ENCODE results near the gene RNF14. TPM values are rescaled to one million over a fixed set of nuclear protein-coding genes. Genes with fewer than 3 reads are reported as not detected.

The RNF14 gene
- total and polyA plus RNA-seq, 2 experiments from 2014 or later: 48.2 to 53.0 TPM

- Histone ChIP-seq H3K4me3 (no peak overlapping the region), H3K9me2 (replicated peaks; ENCODE audit: insufficient read depth) (no peaks in the 10 kb centered on the region), H3K9me3 (ENCODE audit: low read depth) (no peaks in the 10 kb centered on the region), H3K79me2 (no peaks in the 10 kb centered on the region), H3K27ac (no peak overlapping the region), H4K20me1 (ENCODE audit: insufficient read depth, poor library complexity, severe bottlenecking) (no peaks in the 10 kb centered on the region), H3K4me1 (ENCODE audit: insufficient read depth) (no peaks in the 10 kb centered on the region), H3K36me3 (replicated peaks; ENCODE audit: insufficient read depth, low read depth) (no peaks in the 10 kb centered on the region), H3K27me3 (no peaks in the 10 kb centered on the region), H2AFZ (no peak overlapping the region), H3K4me2 (no peak overlapping the region)
- TF ChIP-seq EZH2 (IDR thresholded peaks at IDR 0.05; ENCODE audit: borderline replicate concordance) (no peak), CTCF (IDR thresholded peaks at IDR 0.05; ENCODE audit: poor library complexity) (no peak), EZH2phosphoT487 (IDR thresholded peaks at IDR 0.05; ENCODE audit: low read depth, severe bottlenecking, unreplicated experiment) (no peak)
- no peak for DNase-seq (ENCODE audit: low spot score)
- WGBS (ENCODE audit: low lambda C conversion rate, missing lambda C conversion rate): 85% methylated on average over 2 of the region's 2 CpGs
These were observed 19.4 kb upstream of the RNF14 start for GRCh38 chr5:141949511-141949910.

DNA sequence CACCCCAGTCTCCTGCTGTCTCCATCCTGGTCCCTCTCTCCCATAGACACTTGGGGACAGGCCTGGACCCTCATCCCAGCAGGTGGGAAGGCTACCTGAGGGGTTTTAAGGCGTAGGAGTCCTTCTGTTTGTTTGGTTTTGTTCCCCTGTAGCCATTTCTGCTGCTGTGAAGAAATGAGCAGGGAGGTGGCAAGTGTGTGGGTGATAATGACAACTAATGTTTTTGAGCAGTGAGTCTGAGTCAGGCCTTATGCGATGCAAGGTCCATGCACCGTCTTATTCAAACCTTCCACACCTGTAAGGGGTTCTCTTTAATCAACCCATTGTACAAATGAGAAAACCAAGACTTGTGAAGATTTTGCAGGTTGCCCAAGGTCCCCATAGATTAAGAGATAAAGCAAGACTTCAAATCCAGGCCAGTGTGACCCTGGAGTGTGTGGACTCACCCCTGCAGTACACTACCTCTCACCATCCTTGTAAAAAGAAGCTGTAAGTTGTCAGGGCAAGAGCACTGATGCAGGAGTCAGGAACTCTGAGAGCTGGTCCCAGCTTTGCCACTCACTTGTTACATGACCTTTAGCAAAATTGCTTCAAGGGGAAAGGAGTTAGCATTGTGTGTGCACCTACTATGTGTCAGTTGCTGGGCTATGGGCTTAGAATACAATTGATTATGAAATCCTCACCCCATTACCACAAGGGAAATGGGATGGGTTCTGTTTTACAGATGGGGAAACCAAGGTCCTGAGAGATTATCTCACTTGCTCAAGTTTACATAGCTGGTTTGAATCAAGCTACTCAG lies 18.5 kb upstream of the RNF14 start:
- Histone ChIP-seq H3K27ac (no peak overlapping the region), H3K4me3 (no peak overlapping the region), H3K36me3 (replicated peaks; ENCODE audit: insufficient read depth, low read depth) (no peaks in the 10 kb centered on the region), H3K79me2 (no peaks in the 10 kb centered on the region), H3K9me2 (replicated peaks; ENCODE audit: insufficient read depth) (no peaks in the 10 kb centered on the region), H4K20me1 (ENCODE audit: insufficient read depth, poor library complexity, severe bottlenecking) (no peaks in the 10 kb centered on the region), H3K4me1 (ENCODE audit: insufficient read depth) (no peaks in the 10 kb centered on the region), H3K9me3 (ENCODE audit: low read depth) (no peaks in the 10 kb centered on the region), H2AFZ (no peak overlapping the region), H3K27me3 (no peaks in the 10 kb centered on the region), H3K4me2 (no peak overlapping the region)
- no peak for DNase-seq (ENCODE audit: low spot score)
- 91% methylated on average over 3 of the region's 3 CpGs for WGBS (ENCODE audit: low lambda C conversion rate, missing lambda C conversion rate)
- no peak for TF ChIP-seq EZH2phosphoT487 (IDR thresholded peaks at IDR 0.05; ENCODE audit: low read depth, severe bottlenecking, unreplicated experiment)
- TF ChIP-seq CTCF (IDR thresholded peaks at IDR 0.05; ENCODE audit: poor library complexity): no peak
- no peak for TF ChIP-seq EZH2 (IDR thresholded peaks at IDR 0.05; ENCODE audit: borderline replicate concordance)

DNA sequence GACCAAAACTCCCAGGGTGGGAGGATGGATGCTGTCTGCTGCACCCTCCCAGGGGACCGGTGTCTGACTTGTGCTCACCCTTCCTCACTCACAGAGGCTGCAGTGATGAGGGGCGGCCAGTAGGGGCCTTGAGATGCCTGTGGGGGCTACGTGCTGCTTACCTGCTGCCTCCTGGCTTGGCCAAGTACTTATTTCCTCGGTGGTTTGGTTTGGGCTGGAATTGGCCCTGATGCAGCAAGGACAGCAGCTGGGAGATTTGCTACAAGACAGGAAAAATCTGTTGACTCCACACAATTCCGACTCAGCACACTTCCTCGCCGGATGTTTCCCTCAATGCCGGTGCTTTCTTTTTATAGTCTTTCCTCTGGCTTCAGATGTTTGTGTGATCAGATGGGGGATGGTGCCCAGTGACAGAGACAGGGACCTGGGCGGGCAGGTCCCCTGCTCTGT lies 17.5 kb upstream of the RNF14 start:
- Histone ChIP-seq H3K9me2 (replicated peaks; ENCODE audit: insufficient read depth) (no peaks in the 10 kb centered on the region), H3K27me3 (no peaks in the 10 kb centered on the region), H3K4me2 (no peak overlapping the region), H3K4me3 (no peak overlapping the region), H4K20me1 (ENCODE audit: insufficient read depth, poor library complexity, severe bottlenecking) (no peaks in the 10 kb centered on the region), H3K4me1 (ENCODE audit: insufficient read depth) (no peaks in the 10 kb centered on the region), H2AFZ (no peak overlapping the region), H3K9me3 (ENCODE audit: low read depth) (no peaks in the 10 kb centered on the region), H3K27ac (no peak overlapping the region), H3K36me3 (replicated peaks; ENCODE audit: insufficient read depth, low read depth) (no peaks in the 10 kb centered on the region), H3K79me2 (no peaks in the 10 kb centered on the region)
- TF ChIP-seq EZH2 (IDR thresholded peaks at IDR 0.05; ENCODE audit: borderline replicate concordance): no peak
- TF ChIP-seq EZH2phosphoT487 (IDR thresholded peaks at IDR 0.05; ENCODE audit: low read depth, severe bottlenecking, unreplicated experiment): no peak
- TF ChIP-seq CTCF (IDR thresholded peaks at IDR 0.05; ENCODE audit: poor library complexity): peak; percentile 17
- DNase-seq (ENCODE audit: low spot score): no peak
- 33% methylated on average over 9 of the region's 9 CpGs for WGBS (ENCODE audit: low lambda C conversion rate, missing lambda C conversion rate)

Measured in hepatocyte (in vitro differentiated cells).